T-cell (primary cell): ENCODE data around the gene TTC1. TPM values are rescaled to one million over a fixed set of nuclear protein-coding genes. Genes with fewer than 3 reads are reported as not detected.
A peak's percentile ranks its signal among the peaks of the same experiment; 100 is the strongest.

Source experiments
- ATAC-seq, 4 experiments: fragments of 200-7000 bp in 3 of 4; fragments of 150-1000 bp in 1 of 4; cut with Tn5 transposase; replicated peaks in 1 of 4; 1 replicate in 3 of 4; 2 replicates in 1 of 4; pipeline ENCODE4 v1.10.0; 2021; ENCODE audit warnings: moderate library complexity in 3 of 4, mild to moderate bottlenecking in 2 of 4, moderate number of reproducible peaks in 1 of 4
- CTCF ChIA-PET, 2 donors: fragments of 300-600 bp; sonication (Branson Sonifier 250); formaldehyde crosslinking; loops; one replicate each; lab custom pipeline; 2022; ENCODE audit warnings: antibody characterized with exemption in 2 of 2; lab: Charles Lee
- POLR2A ChIA-PET, 2 donors: fragments of 300-600 bp; sonication (Branson Sonifier 250); formaldehyde crosslinking; loops; one replicate each; lab custom pipeline; 2022; ENCODE audit warnings: antibody characterized with exemption in 2 of 2; lab: Charles Lee
- DNase-seq, 35 experiments: peaks; one replicate each; pipeline versions ENCODE4 v3.0.0 to v3.0.0-alpha.2; 2013 to 2023
- H3K27ac ChIP-seq: one replicate; pipeline ENCODE4 v1.5.1; 2013; ENCODE audit warnings: low read length
- H3K27me3 ChIP-seq, 2 experiments: replicated peaks in 1 of 2; 1 replicate in 1 of 2; 2 replicates in 1 of 2; pipeline versions ENCODE4 v1.6.1 to v1.7.0; 2013; ENCODE audit warnings: low read length in 1 of 2, mixed read lengths in 1 of 2; ENCODE audit not compliant: control insufficient read depth in 2 of 2, insufficient read depth in 2 of 2; ENCODE audit errors: extremely low read depth in 1 of 2
- H3K36me3 ChIP-seq, 2 donors: 1 replicate in 1 of 2; 2 replicates in 1 of 2; pipeline versions ENCODE4 v1.6.1 to v1.7.0; 2013; ENCODE audit warnings: low read length in 1 of 2; ENCODE audit not compliant: control insufficient read depth in 2 of 2, insufficient read depth in 1 of 2; ENCODE audit errors: extremely low read depth in 1 of 2
- H3K4me1 ChIP-seq, 2 experiments: 1 replicate in 1 of 2; 2 replicates in 1 of 2; pipeline versions ENCODE4 v1.6.1 to v1.7.0; 2013; ENCODE audit warnings: low read length in 2 of 2, mixed read lengths in 1 of 2; ENCODE audit not compliant: insufficient read depth in 2 of 2, control insufficient read depth in 1 of 2; ENCODE audit errors: extremely low read depth in 1 of 2
- H3K4me3 ChIP-seq, 2 donors: 1 replicate in 1 of 2; 2 replicates in 1 of 2; pipeline versions ENCODE4 v1.5.1 to v1.7.0; 2013; ENCODE audit warnings: mild to moderate bottlenecking in 2 of 2, low read length in 1 of 2, moderate library complexity in 1 of 2; ENCODE audit not compliant: control insufficient read depth in 1 of 2; ENCODE audit errors: extremely low read depth in 1 of 2
- H3K9me3 ChIP-seq: 2 replicates; pipeline ENCODE4 v1.7.0; 2013
- H3K27ac Mint-ChIP-seq, 2 donors: one replicate each; pipeline ENCODE4 v1.8.0; 2020 to 2021; ENCODE audit warnings: mild to moderate bottlenecking in 2 of 2, mixed read lengths in 2 of 2
- H3K27me3 Mint-ChIP-seq, 2 donors: one replicate each; pipeline ENCODE4 v1.8.0; 2021 to 2022; ENCODE audit warnings: mixed read lengths in 2 of 2
- H3K36me3 Mint-ChIP-seq: one replicate; pipeline ENCODE4 v1.8.0; 2021; ENCODE audit warnings: mixed read lengths
- H3K4me1 Mint-ChIP-seq, 3 donors: one replicate each; pipeline ENCODE4 v1.8.0; 2020 to 2022; ENCODE audit warnings: mixed read lengths in 3 of 3, mild to moderate bottlenecking in 1 of 3
- H3K4me3 Mint-ChIP-seq, 3 donors: one replicate each; pipeline ENCODE4 v1.8.0; 2020 to 2022; ENCODE audit warnings: mild to moderate bottlenecking in 3 of 3, mixed read lengths in 3 of 3, moderate library complexity in 3 of 3
- H3K9me3 Mint-ChIP-seq, 3 donors: one replicate each; pipeline ENCODE4 v1.8.0; 2020 to 2022; ENCODE audit warnings: mixed read lengths in 3 of 3
- WGBS: methylation state at CpG from one replicate; pipeline ENCODE4 v1.1.5; 2013; ENCODE audit warnings: missing lambda C conversion rate; ENCODE audit not compliant: insufficient coverage; 5-methylcytosine and 5-hydroxymethylcytosine counted together
- total RNA-seq, 35 experiments: library from RNA in 6 of 35; stranded (reverse) in 6 of 35; fragments of 120-200 nt in 1 of 35; gene quantifications; one replicate each; pipeline versions ENCODE4 v1.2.1 to v1.2.4 and lab custom pipeline; 2013 to 2026

Gene TTC1
- total RNA-seq (10 to 100 TPM; 25.4 to 43.6 (median 37.3) TPM), total RNA-seq (lab: John Stamatoyannopoulos, UW) (25.3 to 131 (median 49.8) reads per million in 29 experiments)
- 40.3 TPM for total RNA-seq (2013)

- H3K9me3 Mint-ChIP-seq = no peaks in the 10 kb centered on the region
- H3K4me3 Mint-ChIP-seq = peak within 1 kb of the TSS; percentile 96 to 100 (median 98)
- H3K4me1 ChIP-seq = peaks cover 2 to 16% of the 10 kb centered on the region in 2 experiments
- CTCF ChIA-PET = interaction anchor here (0.5 to 3.8 kb wide), 8 partner anchors 12 to 726 kb away, joined by 3 to 38 read pairs (median 4); partner anchors contain the start of gene PWWP2A (in 1 of the 2)
- DNase-seq (peak; percentile 80 to 100 (median 92)), ATAC-seq (peak; percentile 97 to 99 (median 99))
- WGBS = 0% methylated on average over 24 of the region's 31 CpGs
- peak within 1 kb of the TSS; percentile 91 for H3K27ac ChIP-seq
- POLR2A ChIA-PET = interaction anchor here in 1 of 2 donors (0.6 to 1.0 kb wide), 3 partner anchors 18 to 854 kb away, joined by 3 read pairs; no protein-coding TSS in a partner anchor
- peaks cover 0 to 9% of the 10 kb centered on the region in 2 donors for H3K36me3 ChIP-seq
- peaks cover 29 to 34% (median 33%) of the 10 kb centered on the region in 3 donors for H3K4me1 Mint-ChIP-seq
- peak within 1 kb of the TSS; percentile 91 to 98 for H3K27ac Mint-ChIP-seq
- peaks cover 15% of the 10 kb centered on the region for H3K36me3 Mint-ChIP-seq
- peak within 1 kb of the TSS; percentile 73 to 99 for H3K4me3 ChIP-seq
- H3K27me3 ChIP-seq = peaks cover 0 to 3% of the 10 kb centered on the region in 2 experiments
- H3K27me3 Mint-ChIP-seq = no peaks in the 10 kb centered on the region
- no peaks in the 10 kb centered on the region for H3K9me3 ChIP-seq
These were observed at the start of gene TTC1 for GRCh38 chr5:160008877-160009590. TTC1 (plus strand) TSS chr5:160009139; CDS start chr5:160010529, 1,390 bp downstream.

GRCh38 chr5:159961176-159962160 is 47.5 kb upstream of the TTC1 start:
- H3K4me3 Mint-ChIP-seq = no peak overlapping the region
- H3K4me1 Mint-ChIP-seq = peaks cover 0 to 2% (median 0%) of the 10 kb centered on the region in 3 donors
- peaks cover 0 to 11% of the 10 kb centered on the region in 2 experiments for H3K27me3 ChIP-seq
- H3K4me3 ChIP-seq = no peak overlapping the region
- DNase-seq (no peak), ATAC-seq (no peak)
- no peaks in the 10 kb centered on the region for H3K36me3 ChIP-seq
- CTCF ChIA-PET = no interaction called here
- peaks cover 10 to 21% of the 10 kb centered on the region in 2 donors for H3K27me3 Mint-ChIP-seq
- H3K27ac ChIP-seq = no peak overlapping the region
- H3K27ac Mint-ChIP-seq = no peak overlapping the region
- no peaks in the 10 kb centered on the region for H3K9me3 Mint-ChIP-seq
- H3K4me1 ChIP-seq = no peaks in the 10 kb centered on the region
- no peaks in the 10 kb centered on the region for H3K9me3 ChIP-seq
- H3K36me3 Mint-ChIP-seq = no peaks in the 10 kb centered on the region
- WGBS = 100% methylated on average over 2 of the region's 8 CpGs
- POLR2A ChIA-PET = no interaction called here

GRCh38 chr5:159962214-159962613 is 46.7 kb upstream of the TTC1 start:
- ChIA-PET POLR2A (interaction anchor here in 1 of 2 donors (0.7 kb wide), 1 partner anchor 368 kb away, joined by 7 read pairs; no protein-coding TSS in a partner anchor), CTCF (interaction anchor here (0.7 to 1.2 kb wide), 3 partner anchors 23 to 805 kb away, joined by 3 to 5 read pairs (median 4); no protein-coding TSS in a partner anchor)
- DNase-seq (no peak), ATAC-seq (no peak)
- H3K36me3 ChIP-seq = no peaks in the 10 kb centered on the region
- H3K27me3 ChIP-seq = peaks cover 0 to 11% of the 10 kb centered on the region in 2 experiments
- H3K4me3 ChIP-seq = no peak overlapping the region
- 89% methylated on average over 3 of the region's 4 CpGs for WGBS
- no peaks in the 10 kb centered on the region for H3K4me1 ChIP-seq
- no peak overlapping the region for H3K27ac ChIP-seq
- Mint-ChIP-seq H3K27ac (no peak overlapping the region), H3K27me3 (peaks cover 17 to 27% of the 10 kb centered on the region in 2 donors), H3K9me3 (no peaks in the 10 kb centered on the region), H3K36me3 (no peaks in the 10 kb centered on the region), H3K4me1 (peaks cover 0 to 2% (median 0%) of the 10 kb centered on the region in 3 donors), H3K4me3 (no peak overlapping the region)
- H3K9me3 ChIP-seq = no peaks in the 10 kb centered on the region

GRCh38 chr5:159963935-159964334 is 45.0 kb upstream of the TTC1 start:
- Histone ChIP-seq H3K27me3 (peaks cover 0 to 11% of the 10 kb centered on the region in 2 experiments), H3K4me3 (no peak overlapping the region), H3K36me3 (no peaks in the 10 kb centered on the region), H3K4me1 (no peaks in the 10 kb centered on the region), H3K27ac (no peak overlapping the region), H3K9me3 (no peaks in the 10 kb centered on the region)
- H3K9me3 Mint-ChIP-seq = no peaks in the 10 kb centered on the region
- H3K36me3 Mint-ChIP-seq = no peaks in the 10 kb centered on the region
- H3K4me1 Mint-ChIP-seq = peaks cover 0 to 2% (median 0%) of the 10 kb centered on the region in 3 donors
- ChIA-PET CTCF (interaction anchor here in 1 of 2 donors (0.6 kb wide), 1 partner anchor 369 kb away, joined by 3 read pairs; no protein-coding TSS in a partner anchor), POLR2A (interaction anchor here in 1 of 2 donors (0.5 kb wide), 1 partner anchor 168 kb away, joined by 5 read pairs; no protein-coding TSS in a partner anchor)
- no peak overlapping the region for H3K27ac Mint-ChIP-seq
- ATAC-seq (no peak), DNase-seq (no peak)
- no peak overlapping the region for H3K4me3 Mint-ChIP-seq
- WGBS = 71% methylated on average over 1 of the region's 6 CpGs
- H3K27me3 Mint-ChIP-seq = peaks cover 34 to 39% of the 10 kb centered on the region in 2 donors

GRCh38 chr5:159965031-159965837 is 43.7 kb upstream of the TTC1 start:
- Histone ChIP-seq H3K4me3 (no peak overlapping the region), H3K9me3 (no peaks in the 10 kb centered on the region), H3K4me1 (no peaks in the 10 kb centered on the region), H3K36me3 (no peaks in the 10 kb centered on the region), H3K27me3 (peaks cover 0 to 11% of the 10 kb centered on the region in 2 experiments), H3K27ac (no peak overlapping the region)
- H3K27me3 Mint-ChIP-seq = peaks cover 43 to 49% of the 10 kb centered on the region in 2 donors
- no peaks in the 10 kb centered on the region for H3K36me3 Mint-ChIP-seq
- no peak overlapping the region for H3K27ac Mint-ChIP-seq
- ATAC-seq = no peak
- WGBS = 61% methylated on average over 4 of the region's 12 CpGs
- H3K4me3 Mint-ChIP-seq = no peak overlapping the region
- ChIA-PET POLR2A (no interaction called here), CTCF (interaction anchor here in 1 of 2 donors (0.6 kb wide), 1 partner anchor 407 kb away, joined by 3 read pairs; no protein-coding TSS in a partner anchor)
- peak in 6 of 35 experiments; percentile 8 to 24 (median 11) for DNase-seq
- no peaks in the 10 kb centered on the region for H3K9me3 Mint-ChIP-seq
- H3K4me1 Mint-ChIP-seq = peaks cover 0 to 2% (median 0%) of the 10 kb centered on the region in 3 donors
